ENCODE measurements around the gene ICOSLG.

The ICOSLG gene

GRCh38 chr21:44261675-44262295 lies 21.0 kb upstream of the ICOSLG start, which contains the start of gene DNMT3L:
Gene DNMT3L (minus strand): TSS chr21:44261897. CDS start chr21:44261259, 638 bp downstream.
- Histone ChIP-seq H3K27ac (ENCODE audit: poor library complexity, severe bottlenecking) (no peak within 1 kb of the TSS), H3K4me1 (ENCODE audit: insufficient read depth, poor library complexity, severe bottlenecking) (no peaks in the 10 kb centered on the region), H3K27me3 (ENCODE audit: insufficient read depth, poor library complexity, severe bottlenecking) (no peaks in the 10 kb centered on the region), H3K4me3 (ENCODE audit: severe bottlenecking) (no peak within 1 kb of the TSS), H3K9me3 (ENCODE audit: severe bottlenecking) (no peaks in the 10 kb centered on the region), H3K36me3 (ENCODE audit: low read depth) (no peaks in the 10 kb centered on the region)
- TF ChIP-seq, protein P1, sequence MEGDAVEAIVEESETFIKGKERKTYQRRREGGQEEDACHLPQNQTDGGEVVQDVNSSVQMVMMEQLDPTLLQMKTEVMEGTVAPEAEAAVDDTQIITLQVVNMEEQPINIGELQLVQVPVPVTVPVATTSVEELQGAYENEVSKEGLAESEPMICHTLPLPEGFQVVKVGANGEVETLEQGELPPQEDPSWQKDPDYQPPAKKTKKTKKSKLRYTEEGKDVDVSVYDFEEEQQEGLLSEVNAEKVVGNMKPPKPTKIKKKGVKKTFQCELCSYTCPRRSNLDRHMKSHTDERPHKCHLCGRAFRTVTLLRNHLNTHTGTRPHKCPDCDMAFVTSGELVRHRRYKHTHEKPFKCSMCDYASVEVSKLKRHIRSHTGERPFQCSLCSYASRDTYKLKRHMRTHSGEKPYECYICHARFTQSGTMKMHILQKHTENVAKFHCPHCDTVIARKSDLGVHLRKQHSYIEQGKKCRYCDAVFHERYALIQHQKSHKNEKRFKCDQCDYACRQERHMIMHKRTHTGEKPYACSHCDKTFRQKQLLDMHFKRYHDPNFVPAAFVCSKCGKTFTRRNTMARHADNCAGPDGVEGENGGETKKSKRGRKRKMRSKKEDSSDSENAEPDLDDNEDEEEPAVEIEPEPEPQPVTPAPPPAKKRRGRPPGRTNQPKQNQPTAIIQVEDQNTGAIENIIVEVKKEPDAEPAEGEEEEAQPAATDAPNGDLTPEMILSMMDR (IDR thresholded peaks at IDR 0.05; ENCODE audit: poor library complexity, severe bottlenecking), result no peak
- peak; percentile 39 for DNase-seq (ENCODE audit: low spot score)
- ATAC-seq (ENCODE audit: low read depth), result no peak

DNA sequence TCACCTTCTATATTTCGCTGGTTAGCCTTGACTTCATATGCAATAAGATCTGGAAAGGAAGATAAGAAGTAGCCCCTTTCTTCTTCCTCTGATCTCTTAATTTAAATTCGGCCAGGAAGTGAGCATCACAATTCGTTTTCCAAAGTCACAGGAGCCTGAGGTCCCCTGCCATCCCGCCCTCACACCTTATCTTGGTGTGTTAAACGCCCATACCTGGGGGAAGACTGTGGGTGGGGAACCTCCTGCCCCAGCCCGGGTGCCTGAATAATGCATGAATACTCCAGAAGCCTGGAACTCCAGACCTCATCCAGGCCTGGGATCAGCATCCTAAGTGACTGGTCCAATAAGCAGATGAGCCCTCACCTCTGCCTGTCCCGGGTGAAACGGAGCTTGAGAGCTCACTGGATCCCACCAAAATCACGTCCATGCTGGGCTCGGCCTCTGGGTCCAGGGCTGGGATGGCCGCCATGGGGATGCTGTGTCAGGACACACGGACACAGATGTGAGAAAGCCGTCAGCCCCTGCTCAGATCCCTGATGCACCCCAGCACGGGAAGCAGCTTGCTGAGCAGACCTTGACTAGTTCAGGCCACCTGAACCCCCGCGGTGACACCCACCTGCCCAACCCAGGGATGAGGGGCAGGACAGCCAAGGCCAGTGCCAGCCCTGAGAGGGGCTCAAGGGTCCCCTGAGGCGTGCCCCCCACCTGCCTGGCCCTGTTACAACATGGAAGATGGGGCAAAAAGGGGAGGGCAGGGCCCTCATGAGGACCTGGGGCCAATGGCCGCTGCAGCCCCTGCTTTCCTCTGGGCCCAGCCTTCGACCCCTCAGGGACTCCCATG lies 20.3 kb upstream of the ICOSLG start:
- DNase-seq (ENCODE audit: low spot score) (peak; percentile 64), ATAC-seq (ENCODE audit: low read depth) (no peak)
- no peaks in the 10 kb centered on the region for H3K4me1 ChIP-seq (ENCODE audit: insufficient read depth, poor library complexity, severe bottlenecking)
- H3K27me3 ChIP-seq (ENCODE audit: insufficient read depth, poor library complexity, severe bottlenecking), result no peaks in the 10 kb centered on the region
- H3K36me3 ChIP-seq (ENCODE audit: low read depth), result no peaks in the 10 kb centered on the region
- H3K27ac ChIP-seq (ENCODE audit: poor library complexity, severe bottlenecking), result no peak overlapping the region
- TF ChIP-seq, protein P1 (IDR thresholded peaks at IDR 0.05; ENCODE audit: poor library complexity, severe bottlenecking), result no peak
- no peak overlapping the region for H3K4me3 ChIP-seq (ENCODE audit: severe bottlenecking)
- H3K9me3 ChIP-seq (ENCODE audit: severe bottlenecking), result no peaks in the 10 kb centered on the region

DNA sequence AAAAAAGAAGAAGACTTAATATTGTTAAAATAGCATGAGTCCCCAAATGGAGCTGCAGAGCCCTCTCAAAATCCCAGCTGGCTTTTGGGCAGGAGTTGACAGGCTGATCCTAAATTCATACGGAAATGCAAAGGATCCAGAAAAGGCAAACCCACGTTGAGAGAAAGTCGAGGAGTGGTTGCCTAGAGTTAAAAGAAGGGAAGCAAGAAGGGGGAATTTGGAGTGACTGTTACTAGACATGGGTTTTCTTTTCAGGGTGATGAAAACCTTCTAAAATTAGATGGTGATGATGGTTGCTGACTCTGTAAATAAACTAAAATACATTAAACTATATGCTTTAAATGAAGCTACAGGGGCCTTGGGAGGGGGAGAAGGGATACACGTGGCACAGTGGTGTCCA lies 19.3 kb upstream of the ICOSLG start:
- H3K27me3 ChIP-seq (ENCODE audit: insufficient read depth, poor library complexity, severe bottlenecking), result no peaks in the 10 kb centered on the region
- H3K4me3 ChIP-seq (ENCODE audit: severe bottlenecking), result no peak overlapping the region
- ATAC-seq (ENCODE audit: low read depth) (no peak), DNase-seq (ENCODE audit: low spot score) (no peak)
- TF ChIP-seq, protein P1 (IDR thresholded peaks at IDR 0.05; ENCODE audit: poor library complexity, severe bottlenecking), result no peak
- H3K36me3 ChIP-seq (ENCODE audit: low read depth), result no peaks in the 10 kb centered on the region
- H3K4me1 ChIP-seq (ENCODE audit: insufficient read depth, poor library complexity, severe bottlenecking), result no peaks in the 10 kb centered on the region
- H3K9me3 ChIP-seq (ENCODE audit: severe bottlenecking), result no peaks in the 10 kb centered on the region
- H3K27ac ChIP-seq (ENCODE audit: poor library complexity, severe bottlenecking), result no peak overlapping the region

DNA sequence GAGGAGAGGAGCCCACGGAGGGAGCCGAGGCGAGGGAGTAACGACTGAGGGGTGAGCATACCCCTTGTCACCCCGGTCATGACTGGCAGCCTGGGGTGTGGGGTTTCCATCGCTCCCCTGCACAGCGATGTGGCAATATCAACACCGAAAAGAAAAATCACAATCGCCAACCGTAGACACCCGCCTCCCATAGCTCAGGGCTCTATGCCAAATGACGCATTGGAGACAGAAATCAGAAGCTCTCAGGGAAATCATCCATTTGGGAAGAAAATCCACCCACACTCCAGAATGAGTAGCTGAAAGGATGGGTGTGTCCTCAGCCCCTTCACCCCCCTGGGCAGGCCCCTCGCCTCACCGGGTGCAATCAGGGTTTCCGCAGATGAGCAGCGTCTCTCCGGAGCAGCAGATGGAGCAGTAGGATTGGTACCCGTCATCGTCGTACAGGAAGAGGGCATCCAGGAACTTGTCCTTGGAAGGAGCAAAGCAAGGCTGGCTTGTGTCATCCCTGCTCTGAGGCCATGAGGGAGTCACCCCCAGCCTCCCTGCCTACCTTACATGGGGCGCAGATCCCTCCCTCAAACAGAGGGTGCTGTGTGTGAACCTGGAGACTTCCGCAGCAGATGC lies 18.5 kb upstream of the ICOSLG start:
- H3K27ac ChIP-seq (ENCODE audit: poor library complexity, severe bottlenecking), result no peak overlapping the region
- H3K9me3 ChIP-seq (ENCODE audit: severe bottlenecking), result no peaks in the 10 kb centered on the region
- H3K36me3 ChIP-seq (ENCODE audit: low read depth), result no peaks in the 10 kb centered on the region
- TF ChIP-seq, protein P1 (IDR thresholded peaks at IDR 0.05; ENCODE audit: poor library complexity, severe bottlenecking), result no peak
- H3K4me3 ChIP-seq (ENCODE audit: severe bottlenecking), result no peak overlapping the region
- no peak for DNase-seq (ENCODE audit: low spot score)
- no peak for ATAC-seq (ENCODE audit: low read depth)
- no peaks in the 10 kb centered on the region for H3K4me1 ChIP-seq (ENCODE audit: insufficient read depth, poor library complexity, severe bottlenecking)
- no peaks in the 10 kb centered on the region for H3K27me3 ChIP-seq (ENCODE audit: insufficient read depth, poor library complexity, severe bottlenecking)
